GM18861 (cell line): ENCODE data around the gene AOPEP.

Experiments
- ATAC-seq: cut with Tn5 transposase; IDR thresholded peaks from one replicate; pipeline ENCODE4 v1.9.1; 2021; ENCODE audit not compliant: unreplicated experiment

The AOPEP gene

GRCh38 chr9:94983552-94983951 lies 257.1 kb downstream of the AOPEP start:
- ATAC-seq, result no peak

GRCh38 chr9:94984891-94985476 lies 258.5 kb downstream of the AOPEP start:
- ATAC-seq, result no peak

GRCh38 chr9:94985649-94986048 lies 259.1 kb downstream of the AOPEP start:
- ATAC-seq, result no peak

GRCh38 chr9:94987731-94988130 lies 261.2 kb downstream of the AOPEP start:
- ATAC-seq, result no peak

- ATAC-seq, result no peak
Observed at GRCh38 chr9:94990897-94991561, 264.5 kb downstream of the AOPEP start.

- ATAC-seq, result no peak
Observed at GRCh38 chr9:94991961-94992907, 265.7 kb downstream of the AOPEP start.

- ATAC-seq, result no peak
Observed at GRCh38 chr9:94993160-94993820, 266.8 kb downstream of the AOPEP start.

- ATAC-seq, result no peak
Observed at GRCh38 chr9:94993821-94994165, 267.3 kb downstream of the AOPEP start.

- no peak for ATAC-seq
Observed at GRCh38 chr9:94995048-94995693, 268.7 kb downstream of the AOPEP start.

- ATAC-seq, result no peak
Observed at GRCh38 chr9:94996641-94997040, 270.1 kb downstream of the AOPEP start.

- ATAC-seq, result no peak
Observed at GRCh38 chr9:94997727-94998126, 271.2 kb downstream of the AOPEP start.

GRCh38 chr9:94999832-95000231 lies 273.3 kb downstream of the AOPEP start:
- ATAC-seq, result no peak

GRCh38 chr9:95000821-95001220 lies 274.3 kb downstream of the AOPEP start:
- no peak for ATAC-seq

GRCh38 chr9:95001720-95002119 lies 275.2 kb downstream of the AOPEP start:
- ATAC-seq, result no peak

- no peak for ATAC-seq
Observed at GRCh38 chr9:95003689-95004410, 277.4 kb downstream of the AOPEP start.

- no peak for ATAC-seq
Observed at GRCh38 chr9:95004411-95005277, 278.1 kb downstream of the AOPEP start.

- ATAC-seq, result no peak
Observed at GRCh38 chr9:95005278-95006143, 279.0 kb downstream of the AOPEP start.

- no peak for ATAC-seq
Observed at GRCh38 chr9:95007226-95007869, 280.8 kb downstream of the AOPEP start.
